IMR-90 (cell line): ENCODE results near the gene RUNX3. TPM values are rescaled to one million over a fixed set of nuclear protein-coding genes. Genes with fewer than 3 reads are reported as not detected.

Source experiments
- ATAC-seq: fragments of 200-7000 bp; cut with Tn5 transposase; 2 replicates; pipeline ENCODE4 v1.9.1; 2020; ENCODE audit warnings: low read depth, mild to moderate bottlenecking, moderate library complexity
- BruUV-seq: library from RNA; stranded (reverse); fragments of 400-500 nt; replicated peaks from 2 replicates; lab custom pipeline; 2021; lab: Mats Ljungman, UMichigan
- CTCF ChIA-PET: fragments of 300-600 bp; formaldehyde crosslinking; extraction: SDS; loops from one replicate; lab custom pipeline; 2021; ENCODE audit warnings: antibody characterized with exemption; lab: Yijun Ruan, JAX
- POLR2A ChIA-PET: fragments of 300-600 bp; sonication (Branson Sonifier 250); formaldehyde crosslinking; loops from one replicate; lab custom pipeline; 2022; ENCODE audit warnings: antibody characterized with exemption; ENCODE audit not compliant: unreplicated experiment; lab: Charles Lee
- DNase-seq: peaks from one replicate; pipeline ENCODE4 v3.0.0; 2013
- H2AFZ ChIP-seq: replicated peaks from 2 replicates; pipeline ENCODE3; 2013; ENCODE audit warnings: low read length, mild to moderate bottlenecking; ENCODE audit not compliant: poor library complexity
- H2AK5ac ChIP-seq: 2 replicates; pipeline ENCODE4 v1.6.1; 2013; ENCODE audit warnings: low read depth, low read length, inconsistent platforms
- H2AK9ac ChIP-seq: replicated peaks from 2 replicates; pipeline ENCODE3; 2013; ENCODE audit warnings: mild to moderate bottlenecking, low read depth, low read length, moderate library complexity; ENCODE audit not compliant: poor library complexity
- H2BK120ac ChIP-seq: 2 replicates; pipeline ENCODE4 v1.6.1; 2013; ENCODE audit warnings: low read depth, low read length, inconsistent platforms
- H2BK15ac ChIP-seq: 3 replicates; pipeline ENCODE4 v1.6.1; 2013; ENCODE audit warnings: low read depth, low read length, inconsistent platforms
- H2BK20ac ChIP-seq: 2 replicates; pipeline ENCODE4 v1.6.1; 2013; ENCODE audit warnings: low read depth, mild to moderate bottlenecking, inconsistent platforms, low read length, moderate library complexity
- H2BK5ac ChIP-seq: 2 replicates; pipeline ENCODE4 v1.6.1; 2013; ENCODE audit warnings: mild to moderate bottlenecking, low read depth, low read length, inconsistent platforms; ENCODE audit not compliant: poor library complexity, severe bottlenecking
- H3K14ac ChIP-seq: replicated peaks from 2 replicates; pipeline ENCODE4 v1.6.1; 2013; ENCODE audit warnings: low read depth, low read length, inconsistent platforms
- H3K18ac ChIP-seq: 2 replicates; pipeline ENCODE4 v1.6.1; 2013; ENCODE audit warnings: low read depth, low read length, control low read depth
- H3K23ac ChIP-seq: 2 replicates; pipeline ENCODE4 v1.6.1; 2013; ENCODE audit warnings: low read depth, low read length, inconsistent platforms
- H3K27ac ChIP-seq: 2 replicates; pipeline ENCODE4 v1.5.1; 2013; ENCODE audit warnings: mild to moderate bottlenecking, control low read depth, low read length; ENCODE audit not compliant: insufficient read depth
- H3K27me3 ChIP-seq: 2 replicates; pipeline ENCODE4 v1.6.1; 2013; ENCODE audit warnings: low read length; ENCODE audit not compliant: control insufficient read depth, insufficient read depth
- H3K36me3 ChIP-seq: 2 replicates; pipeline ENCODE4 v1.6.1; 2013; ENCODE audit warnings: low read length, mixed read lengths; ENCODE audit not compliant: control insufficient read depth, insufficient read depth
- H3K4ac ChIP-seq: 2 replicates; pipeline ENCODE4 v1.6.1; 2013; ENCODE audit warnings: low read depth, low read length, inconsistent platforms
- H3K4me1 ChIP-seq: 2 replicates; pipeline ENCODE4 v1.6.1; 2013; ENCODE audit warnings: low read length, mixed read lengths; ENCODE audit not compliant: control insufficient read depth, insufficient read depth
- H3K4me2 ChIP-seq: 2 replicates; pipeline ENCODE4 v1.6.1; 2013; ENCODE audit warnings: low read depth, mild to moderate bottlenecking, control low read depth, low read length, moderate library complexity
- H3K4me3 ChIP-seq: 2 replicates; pipeline ENCODE4 v1.5.1; 2013; ENCODE audit warnings: low read depth, mild to moderate bottlenecking, control low read depth, low read length, moderate library complexity; ENCODE audit not compliant: insufficient read depth
- H3K56ac ChIP-seq: 2 replicates; pipeline ENCODE4 v1.6.1; 2013; ENCODE audit warnings: low read length, inconsistent platforms; ENCODE audit not compliant: insufficient read depth; ENCODE audit errors: extremely low read depth
- H3K79me1 ChIP-seq, 2 experiments: 2 replicates each; pipeline ENCODE4 v1.6.1; 2013; ENCODE audit warnings: low read length in 2 of 2, inconsistent platforms in 1 of 2, low read depth in 1 of 2
- H3K9ac ChIP-seq: 2 replicates; pipeline ENCODE4 v1.6.1; 2013; ENCODE audit warnings: low read depth, low read length, control low read depth
- H3K9me1 ChIP-seq: 2 replicates; pipeline ENCODE4 v1.6.1; 2013; ENCODE audit warnings: low read length, inconsistent platforms; ENCODE audit not compliant: insufficient read depth
- H3K9me3 ChIP-seq: 2 replicates; pipeline ENCODE4 v1.6.1; 2013; ENCODE audit warnings: low read length; ENCODE audit not compliant: control insufficient read depth, insufficient read depth
- H4K20me1 ChIP-seq: 2 replicates; pipeline ENCODE4 v1.6.1; 2013; ENCODE audit warnings: low read length, inconsistent platforms; ENCODE audit not compliant: insufficient read depth
- H4K5ac ChIP-seq: 2 replicates; pipeline ENCODE4 v1.6.1; 2013; ENCODE audit warnings: mild to moderate bottlenecking, low read depth, low read length, control low read depth
- H4K8ac ChIP-seq, 2 experiments: 2 replicates each; pipeline ENCODE4 v1.6.1; 2013; ENCODE audit warnings: low read depth in 2 of 2, low read length in 2 of 2, control low read depth in 1 of 2, inconsistent platforms in 1 of 2
- H4K91ac ChIP-seq: 2 replicates; pipeline ENCODE4 v1.6.1; 2013; ENCODE audit warnings: low read depth, low read length, inconsistent platforms; ENCODE audit not compliant: insufficient read depth
- BHLHE40 ChIP-seq: fragments of 150-350 bp; IDR thresholded peaks from 2 replicates; pipeline ENCODE4 v1.6.1; 2016; ENCODE audit warnings: mild to moderate bottlenecking, low read depth, low read length
- CEBPB ChIP-seq: IDR thresholded peaks from 2 replicates; pipeline ENCODE4 v1.6.1; 2012; ENCODE audit warnings: low read depth, low read length, improper control_type of control experiment
- CHD1 ChIP-seq: IDR thresholded peaks from 2 replicates; pipeline ENCODE4 v1.6.1; 2012; ENCODE audit warnings: low read depth, low read length, improper control_type of control experiment
- FOS ChIP-seq: fragments of 150-350 bp; IDR thresholded peaks from 2 replicates; pipeline ENCODE4 v1.6.1; 2016; ENCODE audit warnings: low read depth, low read length
- MAFK ChIP-seq: IDR thresholded peaks from 2 replicates; pipeline ENCODE4 v1.6.1; 2012; ENCODE audit warnings: low read depth, low read length, improper control_type of control experiment
- MAZ ChIP-seq: IDR thresholded peaks from 2 replicates; pipeline ENCODE4 v1.6.1; 2012; ENCODE audit warnings: low read depth, mild to moderate bottlenecking, low read length, improper control_type of control experiment, moderate library complexity, borderline replicate concordance
- MXI1 ChIP-seq: IDR thresholded peaks from 2 replicates; pipeline ENCODE4 v1.6.1; 2012; ENCODE audit warnings: low read depth, mild to moderate bottlenecking, low read length, moderate library complexity, borderline replicate concordance
- NFE2L2 ChIP-seq: fragments of 150-350 bp; IDR thresholded peaks from 2 replicates; pipeline ENCODE4 v1.6.1; 2016; ENCODE audit warnings: low read depth, mild to moderate bottlenecking, low read length
- POLR2A ChIP-seq: IDR thresholded peaks from 2 replicates; pipeline ENCODE4 v1.6.1; 2012; ENCODE audit warnings: mild to moderate bottlenecking, low read depth, low read length
- RCOR1 ChIP-seq: IDR thresholded peaks from 2 replicates; pipeline ENCODE4 v1.6.1; 2012; ENCODE audit warnings: mild to moderate bottlenecking, low read length, improper control_type of control experiment; ENCODE audit not compliant: insufficient replicate concordance
- RFX5 ChIP-seq: IDR thresholded peaks from 2 replicates; pipeline ENCODE4 v1.8.0; 2012; ENCODE audit warnings: low read depth, mild to moderate bottlenecking, low read length, moderate library complexity
- WGBS, 2 experiments: methylation state at CpG; one replicate each; pipeline versions ENCODE4 v1.1.5 to v1.1.7; 2013; ENCODE audit warnings: missing lambda C conversion rate in 2 of 2; ENCODE audit not compliant: insufficient read length in 1 of 2; ENCODE audit errors: extremely low coverage in 2 of 2; 5-methylcytosine and 5-hydroxymethylcytosine counted together
- dilution Hi-C: fragments of 300-500 bp; cut with HindIII; formaldehyde crosslinking; loops from one replicate; pipeline ENCODE4 v1.14.3; 2018; ENCODE audit warnings: low sequenced_read_pairs; ENCODE audit not compliant: unreplicated experiment
- in situ Hi-C: fragments of 300-500 bp; cut with MboI; formaldehyde crosslinking; loops from 3 replicates; pipeline ENCODE4 v1.14.3; 2019; ENCODE audit warnings: low sequenced_read_pairs, inconsistent platforms, mixed read lengths
- intact Hi-C: fragments of 100-400 bp; cut with micrococcal nuclease; formaldehyde crosslinking; loops from 2 replicates; pipeline ENCODE4 v1.10.0; 2022
- polyA plus RNA-seq, 3 experiments: library from polyadenylated mRNA; depleted of rRNA; stranded (reverse); fragments of >200 nt; gene quantifications; 2 replicates each; pipeline ENCODE4 v1.2.3, GENCODE V29; 2012; ENCODE audit warnings: low replicate concordance in 1 of 3
- total RNA-seq: library from RNA; depleted of rRNA; stranded (reverse); fragments of >200 nt; gene quantifications from 2 replicates; pipeline ENCODE4 v1.2.3, GENCODE V29; 2012
- TF ChIP-seq, protein P1 (sequence below): fragments of 150-350 bp; IDR thresholded peaks from 2 replicates; pipeline ENCODE4 v1.6.1; 2017; ENCODE audit warnings: mild to moderate bottlenecking, antibody characterized with exemption, low read length, low read depth
- TF ChIP-seq, protein P2 (sequence below): fragments of 150-350 bp; IDR thresholded peaks from 2 replicates; pipeline ENCODE4 v1.6.1; 2016; ENCODE audit warnings: low read depth, mild to moderate bottlenecking, low read length, moderate library complexity, borderline replicate concordance
- TF ChIP-seq, protein P3 (sequence below): conservative IDR thresholded peaks from 2 replicates; pipeline ENCODE4 v1.5.1; 2012; ENCODE audit warnings: mild to moderate bottlenecking, low read depth, low read length, improper control_type of control experiment

Gene RUNX3
- total and polyA plus RNA-seq, 2 of the 4 experiments (the other 2 are of a cell fraction): 0.07 TPM; not detected in 1

DNA sequence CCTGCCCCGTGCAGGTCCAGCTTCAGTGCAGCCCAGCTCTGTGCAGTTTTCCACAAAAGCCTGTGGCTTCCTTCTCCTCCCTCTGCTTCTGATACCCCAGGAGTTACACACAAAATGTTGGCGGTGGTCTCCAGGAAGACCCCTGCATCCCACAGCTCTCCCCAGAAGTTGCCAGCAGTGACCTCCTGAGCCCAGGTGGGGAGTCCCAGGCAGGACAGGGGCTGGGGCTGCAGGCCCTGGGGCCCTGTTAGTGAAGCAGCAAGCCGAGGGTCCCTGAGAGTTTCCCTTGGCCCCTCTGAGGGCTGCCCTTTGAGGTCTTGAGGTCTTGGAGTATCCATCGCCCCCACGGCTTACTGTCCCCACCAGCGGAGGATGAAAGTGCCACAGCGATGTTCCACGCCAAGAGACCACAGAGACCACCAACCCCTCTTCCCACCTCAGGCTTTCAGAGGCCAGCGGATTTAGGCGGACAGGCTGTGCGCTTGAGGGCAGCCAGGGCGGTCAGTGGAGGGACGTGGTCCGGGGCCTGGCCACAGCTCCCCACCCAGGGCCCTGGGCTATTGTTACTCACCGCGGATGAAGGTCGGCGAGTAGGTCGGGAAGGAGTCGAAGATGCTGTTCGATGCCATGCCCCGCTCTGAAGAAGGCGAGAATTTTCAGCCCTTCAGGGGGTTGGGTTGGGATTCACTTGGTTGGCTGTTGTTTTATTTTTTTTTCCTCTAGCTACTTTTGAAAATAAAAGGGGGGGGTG, 34.0 kb upstream of the RUNX3 start:
- Histone ChIP-seq H2BK5ac (no peak overlapping the region), H3K4me1 (no peaks in the 10 kb centered on the region; the same call in 1 of the 2 replicates), H3K9me1 (peaks cover 4% of the 10 kb centered on the region; the same call in 1 of the 2 replicates), H2BK120ac (peak overlapping the region; percentile 70), H3K27me3 (peaks cover 14% of the 10 kb centered on the region; the same call in 1 of the 2 replicates), H3K9ac (no peak overlapping the region), H4K20me1 (no peaks in the 10 kb centered on the region), H4K5ac (no peak overlapping the region), H3K4me2 (no peak overlapping the region), H2AK5ac (peak overlapping the region; percentile 69; the same call in 1 of the 2 replicates), H2BK15ac (0 out of 3 replicates have a peak overlapping the region, but pooled peaks have one; percentile 11), H4K91ac (peak overlapping the region; percentile 9; the same call in 1 of the 2 replicates), H4K8ac (no peak overlapping the region; a peak in 1 of 4 replicates), H3K9me3 (no peaks in the 10 kb centered on the region), H3K36me3 (no peaks in the 10 kb centered on the region), H3K4me3 (no peak overlapping the region), H2BK20ac (peak overlapping the region; percentile 62), H3K18ac (no peak overlapping the region), H3K14ac (no peak overlapping the region), H3K23ac (no peak overlapping the region), H3K4ac (peak overlapping the region; percentile 43; the same call in 1 of the 2 replicates), H2AK9ac (peak overlapping the region; percentile 47), H3K79me1 (no peaks in the 10 kb centered on the region), H3K56ac (no peak overlapping the region), H2AFZ (peak overlapping the region; percentile 4), H3K27ac (no peak overlapping the region)
- in situ Hi-C loops (no loop called here), dilution Hi-C loops (no loop called here), intact Hi-C loops (no loop called here)
- ChIA-PET CTCF (no interaction called here), POLR2A (no interaction called here)
- TF ChIP-seq RCOR1 (no peak), BHLHE40 (no peak), MAFK (no peak), NFE2L2 (no peak), MXI1 (no peak), RFX5 (no peak), MAZ (no peak), POLR2A (no peak), CEBPB (no peak), FOS (no peak), CHD1 (no peak)
- TF ChIP-seq, protein P1, sequence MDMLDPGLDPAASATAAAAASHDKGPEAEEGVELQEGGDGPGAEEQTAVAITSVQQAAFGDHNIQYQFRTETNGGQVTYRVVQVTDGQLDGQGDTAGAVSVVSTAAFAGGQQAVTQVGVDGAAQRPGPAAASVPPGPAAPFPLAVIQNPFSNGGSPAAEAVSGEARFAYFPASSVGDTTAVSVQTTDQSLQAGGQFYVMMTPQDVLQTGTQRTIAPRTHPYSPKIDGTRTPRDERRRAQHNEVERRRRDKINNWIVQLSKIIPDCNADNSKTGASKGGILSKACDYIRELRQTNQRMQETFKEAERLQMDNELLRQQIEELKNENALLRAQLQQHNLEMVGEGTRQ: no peak
- TF ChIP-seq, protein P2, sequence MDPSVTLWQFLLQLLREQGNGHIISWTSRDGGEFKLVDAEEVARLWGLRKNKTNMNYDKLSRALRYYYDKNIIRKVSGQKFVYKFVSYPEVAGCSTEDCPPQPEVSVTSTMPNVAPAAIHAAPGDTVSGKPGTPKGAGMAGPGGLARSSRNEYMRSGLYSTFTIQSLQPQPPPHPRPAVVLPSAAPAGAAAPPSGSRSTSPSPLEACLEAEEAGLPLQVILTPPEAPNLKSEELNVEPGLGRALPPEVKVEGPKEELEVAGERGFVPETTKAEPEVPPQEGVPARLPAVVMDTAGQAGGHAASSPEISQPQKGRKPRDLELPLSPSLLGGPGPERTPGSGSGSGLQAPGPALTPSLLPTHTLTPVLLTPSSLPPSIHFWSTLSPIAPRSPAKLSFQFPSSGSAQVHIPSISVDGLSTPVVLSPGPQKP: no peak
- TF ChIP-seq, protein P3, sequence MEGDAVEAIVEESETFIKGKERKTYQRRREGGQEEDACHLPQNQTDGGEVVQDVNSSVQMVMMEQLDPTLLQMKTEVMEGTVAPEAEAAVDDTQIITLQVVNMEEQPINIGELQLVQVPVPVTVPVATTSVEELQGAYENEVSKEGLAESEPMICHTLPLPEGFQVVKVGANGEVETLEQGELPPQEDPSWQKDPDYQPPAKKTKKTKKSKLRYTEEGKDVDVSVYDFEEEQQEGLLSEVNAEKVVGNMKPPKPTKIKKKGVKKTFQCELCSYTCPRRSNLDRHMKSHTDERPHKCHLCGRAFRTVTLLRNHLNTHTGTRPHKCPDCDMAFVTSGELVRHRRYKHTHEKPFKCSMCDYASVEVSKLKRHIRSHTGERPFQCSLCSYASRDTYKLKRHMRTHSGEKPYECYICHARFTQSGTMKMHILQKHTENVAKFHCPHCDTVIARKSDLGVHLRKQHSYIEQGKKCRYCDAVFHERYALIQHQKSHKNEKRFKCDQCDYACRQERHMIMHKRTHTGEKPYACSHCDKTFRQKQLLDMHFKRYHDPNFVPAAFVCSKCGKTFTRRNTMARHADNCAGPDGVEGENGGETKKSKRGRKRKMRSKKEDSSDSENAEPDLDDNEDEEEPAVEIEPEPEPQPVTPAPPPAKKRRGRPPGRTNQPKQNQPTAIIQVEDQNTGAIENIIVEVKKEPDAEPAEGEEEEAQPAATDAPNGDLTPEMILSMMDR: no peak
- no peak for ATAC-seq
- no peak for DNase-seq
- WGBS, 2 experiments: 83% methylated on average over 1 of the region's 23 CpGs; no CpG with 5 or more reads in 1 of the 2 experiments
- BruUV-seq: no TSS peak
